ENCODE data around the gene DNM3. TPM values are rescaled to one million over a fixed set of nuclear protein-coding genes. Genes with fewer than 3 reads are reported as not detected.

The DNM3 gene
- total RNA-seq, 1 experiment from 2014 or later: 2.7 TPM

GRCh38 chr1:172292840-172293239 lies 451.5 kb downstream of the DNM3 start:
- no CpG with 5 or more reads among the region's 3 CpGs for WGBS (ENCODE audit: extremely low coverage, insufficient read length, low lambda C conversion rate)
- H2BK5ac ChIP-seq (ENCODE audit: insufficient read length, low read length): no peak overlapping the region
- no peak overlapping the region for H3K56ac ChIP-seq (ENCODE audit: insufficient read length, low read depth, low read length)
- H4K91ac ChIP-seq (ENCODE audit: insufficient read length, low read depth, low read length): no peak overlapping the region
- no peak overlapping the region for H2BK20ac ChIP-seq (ENCODE audit: low read depth, low read length, poor library complexity, severe bottlenecking)
- no peak overlapping the region for H3T11ph ChIP-seq (ENCODE audit: low read length)
- TF ChIP-seq, protein P1, sequence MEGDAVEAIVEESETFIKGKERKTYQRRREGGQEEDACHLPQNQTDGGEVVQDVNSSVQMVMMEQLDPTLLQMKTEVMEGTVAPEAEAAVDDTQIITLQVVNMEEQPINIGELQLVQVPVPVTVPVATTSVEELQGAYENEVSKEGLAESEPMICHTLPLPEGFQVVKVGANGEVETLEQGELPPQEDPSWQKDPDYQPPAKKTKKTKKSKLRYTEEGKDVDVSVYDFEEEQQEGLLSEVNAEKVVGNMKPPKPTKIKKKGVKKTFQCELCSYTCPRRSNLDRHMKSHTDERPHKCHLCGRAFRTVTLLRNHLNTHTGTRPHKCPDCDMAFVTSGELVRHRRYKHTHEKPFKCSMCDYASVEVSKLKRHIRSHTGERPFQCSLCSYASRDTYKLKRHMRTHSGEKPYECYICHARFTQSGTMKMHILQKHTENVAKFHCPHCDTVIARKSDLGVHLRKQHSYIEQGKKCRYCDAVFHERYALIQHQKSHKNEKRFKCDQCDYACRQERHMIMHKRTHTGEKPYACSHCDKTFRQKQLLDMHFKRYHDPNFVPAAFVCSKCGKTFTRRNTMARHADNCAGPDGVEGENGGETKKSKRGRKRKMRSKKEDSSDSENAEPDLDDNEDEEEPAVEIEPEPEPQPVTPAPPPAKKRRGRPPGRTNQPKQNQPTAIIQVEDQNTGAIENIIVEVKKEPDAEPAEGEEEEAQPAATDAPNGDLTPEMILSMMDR (conservative IDR thresholded peaks at IDR 0.05): no peak; the same call in 2 of the 3 replicates
- no peak overlapping the region for H3K4ac ChIP-seq (ENCODE audit: low read depth, low read length)
- no peaks in the 10 kb centered on the region for H3K27me3 ChIP-seq (ENCODE audit: insufficient read depth, low read length)
- H3K23me2 ChIP-seq (ENCODE audit: insufficient read length, low read depth, low read length, poor library complexity, severe bottlenecking): no peaks in the 10 kb centered on the region
- no peaks in the 10 kb centered on the region for H4K20me1 ChIP-seq (ENCODE audit: control insufficient read depth, insufficient read depth, insufficient read length)
- no peak overlapping the region for H2BK15ac ChIP-seq (ENCODE audit: low read depth, low read length)
- H3K4me1 ChIP-seq (ENCODE audit: insufficient read depth, low read length): no peaks in the 10 kb centered on the region
- H2BK120ac ChIP-seq (ENCODE audit: low read depth, low read length, poor library complexity, severe bottlenecking): no peak overlapping the region
- H3K27ac Mint-ChIP-seq: no peak overlapping the region
- no peaks in the 10 kb centered on the region for H3K79me2 ChIP-seq (ENCODE audit: insufficient read depth, low read length)
- H3K18ac ChIP-seq (ENCODE audit: insufficient read length, low read depth, low read length): no peak overlapping the region
- no peaks in the 10 kb centered on the region for H3K4me1 Mint-ChIP-seq
- H2BK12ac ChIP-seq (ENCODE audit: insufficient read length, low read depth, low read length): no peak overlapping the region
- H3K4me3 Mint-ChIP-seq: no peak overlapping the region
- H2AK5ac ChIP-seq (ENCODE audit: insufficient read length, low read length): no peak overlapping the region
- no peaks in the 10 kb centered on the region for H3K9me3 ChIP-seq (ENCODE audit: control insufficient read depth, low read depth, low read length)
- H4K5ac ChIP-seq (ENCODE audit: insufficient read length, low read depth, low read length): no peak overlapping the region
- no peaks in the 10 kb centered on the region for H3K9me3 Mint-ChIP-seq
- no peaks in the 10 kb centered on the region for H3K79me1 ChIP-seq (ENCODE audit: insufficient read depth, low read depth, low read length, poor library complexity, severe bottlenecking)
- H3K14ac ChIP-seq (ENCODE audit: insufficient read depth, low read length): no peak overlapping the region
- no peaks in the 10 kb centered on the region for H3K27me3 Mint-ChIP-seq (ENCODE audit: low read depth)
- H3K27ac ChIP-seq (ENCODE audit: insufficient read length, low read depth, low read length): no peak overlapping the region
- no peak overlapping the region for H4K8ac ChIP-seq (replicated peaks; ENCODE audit: insufficient read length, low read depth, low read length)
- no peak overlapping the region for H2AFZ ChIP-seq (ENCODE audit: low read length)
- no peak overlapping the region for H3K23ac ChIP-seq (ENCODE audit: insufficient read length, low read depth, low read length)
- no peaks in the 10 kb centered on the region for H3K36me3 Mint-ChIP-seq (ENCODE audit: insufficient read depth in 1 of 3, low read depth in 3 of 3)
- H3K4me2 ChIP-seq (ENCODE audit: insufficient read depth, insufficient read length, low read length): no peak overlapping the region
- no peak for DNase-seq
- H3K9ac ChIP-seq (ENCODE audit: extremely low read depth, insufficient read length, low read length): no peak overlapping the region
